NCI-H526 treated with DMSO at 0.1 percent for 48 hours (cell line): ENCODE measurements around the gene OST4.

ENCODE experiments used
- DNase-seq: peaks from one replicate; lab custom pipeline; 2025; lab: John Stamatoyannopoulos, UW

Gene OST4

DNA sequence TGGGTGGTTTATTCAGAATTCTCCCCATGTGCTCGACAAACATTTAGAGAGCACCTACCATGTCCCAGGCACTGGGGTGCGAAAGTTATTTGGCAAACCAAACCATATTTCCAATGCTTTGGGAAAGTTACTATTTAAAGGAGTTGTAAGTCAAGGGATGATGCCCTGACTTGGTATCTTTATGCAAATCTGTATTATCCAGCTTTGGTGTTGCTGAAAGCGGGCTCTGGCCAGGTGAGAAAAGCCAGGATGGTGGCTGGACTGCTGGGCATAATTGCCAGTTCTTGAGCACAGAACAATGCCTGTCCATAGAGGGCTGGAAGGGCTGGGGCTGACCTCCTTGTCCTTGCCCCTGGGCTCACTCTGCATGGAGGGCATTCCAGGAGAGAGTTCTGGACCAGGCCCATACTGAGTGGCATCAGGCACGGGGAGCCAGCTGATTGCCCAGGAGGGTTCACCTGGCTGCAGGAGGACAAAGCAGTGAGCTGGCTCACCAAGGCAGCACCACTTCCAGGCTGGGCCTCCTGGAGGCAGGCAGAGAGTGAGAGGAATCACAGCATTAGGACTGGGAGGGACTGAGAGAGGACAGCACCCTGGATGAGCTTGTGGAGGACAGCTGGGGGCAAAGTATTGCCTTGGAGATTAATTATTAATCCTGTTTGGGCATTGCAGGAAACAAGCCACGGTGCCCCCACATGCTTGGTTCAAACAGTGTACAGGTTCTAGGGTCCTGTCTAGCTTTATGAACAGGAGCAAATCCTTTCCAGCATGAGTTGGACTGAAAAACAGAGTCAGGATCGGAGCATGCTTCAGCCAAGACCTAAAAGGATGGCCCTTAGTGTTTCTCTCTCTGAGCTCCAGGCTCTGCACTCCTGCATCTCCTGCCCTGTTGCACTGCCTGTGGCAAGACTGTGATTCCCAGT lies 22.2 kb upstream of the OST4 start:
- DNase-seq: no peak

GRCh38 chr2:27092696-27093429 lies 21.4 kb upstream of the OST4 start:
- DNase-seq: no peak

- DNase-seq: no peak
Measured at GRCh38 chr2:27091746-27092695, 20.6 kb upstream of the OST4 start.

GRCh38 chr2:27089111-27089954 lies 17.9 kb upstream of the OST4 start:
- DNase-seq: no peak

GRCh38 chr2:27088634-27089033 lies 17.2 kb upstream of the OST4 start:
- no peak for DNase-seq

- DNase-seq: no peak
Measured at GRCh38 chr2:27087823-27088410, 16.5 kb upstream of the OST4 start.

DNA sequence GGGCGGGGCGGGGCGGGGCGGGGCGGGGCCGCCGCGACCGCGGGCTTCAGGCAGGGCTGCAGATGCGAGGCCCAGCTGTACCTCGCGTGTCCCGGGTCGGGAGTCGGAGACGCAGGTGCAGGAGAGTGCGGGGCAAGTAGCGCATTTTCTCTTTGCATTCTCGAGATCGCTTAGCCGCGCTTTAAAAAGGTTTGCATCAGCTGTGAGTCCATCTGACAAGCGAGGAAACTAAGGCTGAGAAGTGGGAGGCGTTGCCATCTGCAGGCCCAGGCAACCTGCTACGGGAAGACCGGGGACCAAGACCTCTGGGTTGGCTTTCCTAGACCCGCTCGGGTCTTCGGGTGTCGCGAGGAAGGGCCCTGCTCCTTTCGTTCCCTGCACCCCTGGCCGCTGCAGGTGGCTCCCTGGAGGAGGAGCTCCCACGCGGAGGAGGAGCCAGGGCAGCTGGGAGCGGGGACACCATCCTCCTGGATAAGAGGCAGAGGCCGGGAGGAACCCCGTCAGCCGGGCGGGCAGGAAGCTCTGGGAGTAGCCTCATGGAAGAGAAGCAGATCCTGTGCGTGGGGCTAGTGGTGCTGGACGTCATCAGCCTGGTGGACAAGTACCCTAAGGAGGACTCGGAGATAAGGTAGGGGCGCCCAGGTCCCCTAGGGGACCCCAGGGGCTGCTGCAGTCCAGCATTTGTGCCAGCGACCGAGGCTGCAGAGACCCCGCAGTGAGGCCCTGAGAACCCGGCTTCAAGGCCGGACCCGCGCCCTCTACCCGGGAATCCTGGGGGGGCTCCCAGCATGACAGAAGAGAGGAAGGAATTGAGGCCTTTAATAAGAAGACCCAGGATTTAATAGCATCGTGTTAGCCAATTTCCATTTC lies 15.5 kb upstream of the OST4 start, which contains the start of gene KHK:
TSS of gene KHK (plus strand) at position 49 of the 870 bp plus-strand sequence. CDS start at position 537, 488 bp downstream.
- DNase-seq: peak; percentile 20

GRCh38 chr2:27086090-27086723 lies 14.8 kb upstream of the OST4 start:
- peak; percentile 78 for DNase-seq

- DNase-seq: no peak
Measured at GRCh38 chr2:27085673-27086089, 14.2 kb upstream of the OST4 start.

GRCh38 chr2:27085062-27085672 lies 13.7 kb upstream of the OST4 start:
- DNase-seq: no peak

DNA sequence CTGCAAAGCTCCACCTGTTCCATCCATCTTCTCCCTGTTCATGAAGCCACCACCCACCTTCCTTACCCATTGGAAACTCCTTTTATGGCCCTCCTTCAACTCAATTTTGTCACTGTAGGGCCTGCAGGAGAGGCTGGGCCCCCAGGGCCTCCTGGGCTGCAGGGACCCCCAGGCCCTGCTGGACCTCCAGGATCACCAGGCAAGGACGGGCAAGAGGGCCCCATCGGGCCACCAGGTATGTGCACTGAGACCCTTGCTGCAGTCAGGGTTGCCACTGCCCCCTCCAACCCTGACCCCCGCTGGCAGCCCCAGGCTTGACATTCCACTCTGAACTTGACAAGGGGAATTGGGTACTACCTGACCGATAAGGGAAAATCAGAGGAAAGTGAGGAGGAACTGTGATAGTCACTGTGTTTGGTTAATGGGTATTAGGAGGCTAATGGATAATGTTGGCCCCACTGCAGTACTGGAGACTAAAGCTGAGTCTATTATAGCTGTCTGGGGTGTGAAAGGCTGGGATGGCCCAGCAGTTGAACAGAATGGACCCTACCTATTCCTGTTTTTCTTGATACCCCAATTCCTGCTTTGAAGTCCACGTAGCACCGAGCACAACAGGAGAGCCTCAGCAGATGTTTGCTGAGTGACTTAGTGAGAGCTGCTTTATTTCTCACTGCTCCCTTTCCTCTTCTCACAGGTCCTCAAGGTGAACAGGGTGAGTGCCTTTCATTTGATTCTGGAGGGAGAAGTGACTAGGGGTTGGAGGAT lies 13.0 kb upstream of the OST4 start:
- no peak for DNase-seq

GRCh38 chr2:27083410-27084296 lies 12.2 kb upstream of the OST4 start:
- DNase-seq: no peak

DNA sequence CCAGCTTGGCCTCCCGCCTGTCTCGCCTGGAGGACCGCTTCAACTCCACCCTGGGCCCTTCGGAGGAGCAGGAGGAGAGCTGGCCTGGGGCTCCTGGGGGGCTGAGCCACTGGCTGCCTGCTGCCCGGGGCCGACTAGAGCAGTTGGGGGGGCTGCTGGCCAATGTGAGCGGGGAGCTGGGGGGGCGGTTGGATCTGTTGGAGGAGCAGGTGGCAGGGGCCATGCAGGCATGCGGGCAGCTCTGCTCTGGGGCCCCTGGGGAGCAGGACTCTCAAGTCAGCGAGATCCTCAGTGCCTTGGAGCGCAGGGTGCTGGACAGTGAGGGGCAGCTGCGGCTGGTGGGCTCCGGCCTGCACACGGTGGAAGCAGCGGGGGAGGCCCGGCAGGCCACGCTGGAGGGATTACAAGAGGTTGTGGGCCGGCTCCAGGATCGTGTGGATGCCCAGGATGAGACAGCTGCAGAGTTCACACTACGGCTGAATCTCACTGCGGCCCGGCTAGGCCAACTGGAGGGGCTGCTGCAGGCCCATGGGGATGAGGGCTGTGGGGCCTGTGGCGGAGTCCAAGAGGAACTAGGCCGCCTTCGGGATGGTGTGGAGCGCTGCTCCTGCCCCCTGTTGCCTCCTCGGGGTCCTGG lies 11.4 kb upstream of the OST4 start:
- no peak for DNase-seq

GRCh38 chr2:27081984-27082772 lies 10.7 kb upstream of the OST4 start:
- no peak for DNase-seq

DNA sequence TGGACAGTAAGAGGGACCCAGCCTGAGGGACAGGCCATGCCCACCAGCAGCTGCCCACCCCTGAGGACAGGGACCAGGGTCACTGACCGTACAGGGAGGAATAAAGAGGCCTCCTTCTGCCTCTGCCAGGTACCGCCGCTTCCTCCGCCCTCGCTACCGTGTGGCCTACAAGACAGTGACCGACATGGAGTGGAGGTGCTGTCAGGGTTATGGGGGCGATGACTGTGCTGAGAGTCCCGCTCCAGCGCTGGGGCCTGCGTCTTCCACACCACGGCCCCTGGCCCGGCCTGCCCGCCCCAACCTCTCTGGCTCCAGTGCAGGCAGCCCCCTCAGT lies 9.1 kb upstream of the OST4 start:
- no peak for DNase-seq

DNA sequence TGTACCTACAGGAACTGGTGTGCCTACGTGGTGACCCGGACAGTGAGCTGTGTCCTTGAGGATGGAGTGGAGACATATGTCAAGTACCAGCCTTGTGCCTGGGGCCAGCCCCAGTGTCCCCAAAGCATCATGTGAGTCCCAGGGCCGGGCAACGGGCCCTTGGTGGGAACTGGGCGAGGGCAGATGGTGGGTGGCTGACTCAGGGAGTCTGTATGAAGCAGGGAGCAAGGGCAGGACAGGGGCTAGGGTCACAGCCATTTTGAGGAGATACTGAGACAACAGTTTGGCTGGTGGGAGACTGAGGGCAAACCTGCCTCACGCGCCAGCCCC lies 8.7 kb upstream of the OST4 start:
- DNase-seq: no peak
